ENCODE data around the gene CCNY.

CCNY gene

DNA sequence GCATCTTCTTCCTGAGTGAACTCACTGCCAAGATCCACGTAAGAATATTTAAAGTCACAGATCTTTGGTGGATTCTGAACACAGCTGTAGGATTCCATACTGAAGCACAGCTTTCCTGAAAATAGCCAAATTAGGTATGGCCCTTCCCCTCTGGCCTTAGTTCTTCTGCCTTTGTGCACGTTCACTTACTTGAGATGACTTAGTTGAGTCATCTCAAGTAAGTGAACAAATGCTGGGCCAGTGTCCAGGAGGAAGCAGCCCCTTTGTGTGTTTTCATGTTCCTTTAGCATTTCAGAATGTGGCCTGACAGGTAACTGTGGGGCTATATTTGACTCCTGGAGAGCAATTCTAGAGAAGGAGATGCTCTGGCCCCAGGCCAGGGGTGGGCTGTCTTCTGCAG, 51.5 kb downstream of the CCNY start:
- TF ChIP-seq, protein P1, sequence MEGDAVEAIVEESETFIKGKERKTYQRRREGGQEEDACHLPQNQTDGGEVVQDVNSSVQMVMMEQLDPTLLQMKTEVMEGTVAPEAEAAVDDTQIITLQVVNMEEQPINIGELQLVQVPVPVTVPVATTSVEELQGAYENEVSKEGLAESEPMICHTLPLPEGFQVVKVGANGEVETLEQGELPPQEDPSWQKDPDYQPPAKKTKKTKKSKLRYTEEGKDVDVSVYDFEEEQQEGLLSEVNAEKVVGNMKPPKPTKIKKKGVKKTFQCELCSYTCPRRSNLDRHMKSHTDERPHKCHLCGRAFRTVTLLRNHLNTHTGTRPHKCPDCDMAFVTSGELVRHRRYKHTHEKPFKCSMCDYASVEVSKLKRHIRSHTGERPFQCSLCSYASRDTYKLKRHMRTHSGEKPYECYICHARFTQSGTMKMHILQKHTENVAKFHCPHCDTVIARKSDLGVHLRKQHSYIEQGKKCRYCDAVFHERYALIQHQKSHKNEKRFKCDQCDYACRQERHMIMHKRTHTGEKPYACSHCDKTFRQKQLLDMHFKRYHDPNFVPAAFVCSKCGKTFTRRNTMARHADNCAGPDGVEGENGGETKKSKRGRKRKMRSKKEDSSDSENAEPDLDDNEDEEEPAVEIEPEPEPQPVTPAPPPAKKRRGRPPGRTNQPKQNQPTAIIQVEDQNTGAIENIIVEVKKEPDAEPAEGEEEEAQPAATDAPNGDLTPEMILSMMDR (IDR thresholded peaks at IDR 0.05; ENCODE audit: poor library complexity, severe bottlenecking): no peak
- peak; percentile 73 for DNase-seq (ENCODE audit: low spot score)
- peaks cover 19% of the 10 kb centered on the region for H3K9me3 ChIP-seq (ENCODE audit: severe bottlenecking)

DNA sequence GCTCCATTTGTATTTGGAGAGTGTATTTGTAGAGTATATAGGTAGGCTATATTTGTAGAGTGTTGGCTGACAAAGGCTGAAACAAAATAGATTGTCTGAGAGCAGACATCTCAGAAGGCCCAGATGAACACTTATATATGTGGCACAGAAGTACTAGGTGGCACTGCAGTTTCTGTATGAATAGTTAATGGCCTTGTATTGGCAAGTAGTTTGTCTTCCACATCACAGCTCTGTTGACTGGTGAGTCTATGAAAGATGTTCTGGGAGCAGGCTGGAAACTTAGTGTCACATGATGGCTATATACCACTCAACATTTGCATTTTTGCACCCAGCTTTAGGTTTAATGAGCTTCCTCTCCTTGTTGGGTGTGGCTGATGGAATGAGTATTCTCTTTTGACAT, 51.9 kb downstream of the CCNY start:
- DNase-seq (ENCODE audit: low spot score) (no peak), ATAC-seq (ENCODE audit: low read depth) (no peak)
- peaks cover 19% of the 10 kb centered on the region for H3K9me3 ChIP-seq (ENCODE audit: severe bottlenecking)
- H3K4me3 ChIP-seq (ENCODE audit: severe bottlenecking): no peak overlapping the region
- peaks cover 39% of the 10 kb centered on the region for H3K4me1 ChIP-seq (ENCODE audit: insufficient read depth, poor library complexity, severe bottlenecking)
- H3K27ac ChIP-seq (ENCODE audit: poor library complexity, severe bottlenecking): peak overlapping the region; percentile 88
- no peaks in the 10 kb centered on the region for H3K27me3 ChIP-seq (ENCODE audit: insufficient read depth, poor library complexity, severe bottlenecking)
- TF ChIP-seq, protein P1 (IDR thresholded peaks at IDR 0.05; ENCODE audit: poor library complexity, severe bottlenecking): no peak
- peaks cover 10% of the 10 kb centered on the region for H3K36me3 ChIP-seq (ENCODE audit: low read depth)

More for the DNA sequence above, 51.5 kb downstream of the CCNY start:
- Histone ChIP-seq H3K36me3 (ENCODE audit: low read depth) (peaks cover 10% of the 10 kb centered on the region), H3K4me3 (ENCODE audit: severe bottlenecking) (no peak overlapping the region), H3K27ac (ENCODE audit: poor library complexity, severe bottlenecking) (peak overlapping the region; percentile 88), H3K4me1 (ENCODE audit: insufficient read depth, poor library complexity, severe bottlenecking) (peaks cover 39% of the 10 kb centered on the region), H3K27me3 (ENCODE audit: insufficient read depth, poor library complexity, severe bottlenecking) (no peaks in the 10 kb centered on the region)
- peak; percentile 93 for ATAC-seq (ENCODE audit: low read depth)

DNA sequence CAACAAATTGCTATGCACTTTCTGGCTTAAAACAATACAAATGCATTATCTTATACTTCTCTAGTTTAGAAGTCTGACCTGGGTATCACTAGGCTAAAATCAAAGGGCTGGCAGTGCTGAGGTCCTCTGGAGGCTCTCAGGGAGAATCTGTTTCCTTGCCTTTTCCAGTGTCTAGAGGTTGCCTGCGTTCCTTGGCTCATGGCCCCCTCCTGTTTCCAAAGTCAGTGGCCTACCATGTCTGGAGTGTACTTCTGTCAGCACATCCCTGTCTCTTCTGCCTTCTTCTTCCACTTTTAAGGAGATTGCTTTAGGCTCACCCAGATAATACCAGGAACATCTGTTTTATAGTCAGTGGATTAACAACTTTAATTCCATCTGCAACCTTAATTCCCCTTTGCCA, 52.4 kb downstream of the CCNY start:
- peaks cover 19% of the 10 kb centered on the region for H3K9me3 ChIP-seq (ENCODE audit: severe bottlenecking)
- no peak overlapping the region for H3K4me3 ChIP-seq (ENCODE audit: severe bottlenecking)
- H3K27ac ChIP-seq (ENCODE audit: poor library complexity, severe bottlenecking): peak overlapping the region; percentile 88
- ATAC-seq (ENCODE audit: low read depth) (no peak), DNase-seq (ENCODE audit: low spot score) (no peak)
- H3K27me3 ChIP-seq (ENCODE audit: insufficient read depth, poor library complexity, severe bottlenecking): no peaks in the 10 kb centered on the region
- H3K4me1 ChIP-seq (ENCODE audit: insufficient read depth, poor library complexity, severe bottlenecking): peaks cover 39% of the 10 kb centered on the region
- H3K36me3 ChIP-seq (ENCODE audit: low read depth): peaks cover 10% of the 10 kb centered on the region
- TF ChIP-seq, protein P1 (IDR thresholded peaks at IDR 0.05; ENCODE audit: poor library complexity, severe bottlenecking): no peak

DNA sequence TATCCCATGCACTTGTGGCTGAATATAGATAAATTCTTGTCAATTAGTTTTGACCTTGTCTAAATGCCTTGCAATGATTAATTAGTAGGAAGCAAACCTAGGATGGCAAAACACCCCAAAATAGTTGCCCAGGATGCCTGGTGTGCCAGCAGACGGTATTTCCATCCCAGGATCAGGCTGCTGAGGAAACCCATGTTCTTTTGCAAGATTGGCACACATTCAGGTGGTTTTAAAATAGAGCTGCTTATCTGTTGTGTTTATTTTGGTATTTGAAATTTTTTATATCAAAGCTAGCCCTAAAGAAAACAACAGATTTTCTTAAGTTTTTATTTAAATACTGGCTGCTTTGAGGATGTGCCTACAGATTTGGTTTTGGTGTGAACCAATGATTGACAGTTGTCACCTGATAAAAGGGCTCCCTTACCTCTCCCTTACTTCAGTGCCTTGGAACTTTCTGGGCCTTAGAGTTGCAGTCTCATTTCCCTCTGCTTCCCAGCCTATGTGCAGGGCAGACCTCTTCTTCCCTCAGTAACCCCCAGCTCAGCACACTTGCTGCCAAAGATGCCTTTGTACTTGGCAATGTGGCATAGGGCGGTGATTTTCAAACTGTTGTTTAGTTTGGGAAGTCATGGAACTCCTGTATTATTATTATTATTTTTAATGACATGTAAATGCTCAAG, 54.0 kb downstream of the CCNY start:
- ATAC-seq (ENCODE audit: low read depth) (no peak), DNase-seq (ENCODE audit: low spot score) (no peak)
- Histone ChIP-seq H3K27ac (ENCODE audit: poor library complexity, severe bottlenecking) (no peak overlapping the region), H3K4me3 (ENCODE audit: severe bottlenecking) (no peak overlapping the region), H3K36me3 (ENCODE audit: low read depth) (peaks cover 8% of the 10 kb centered on the region), H3K9me3 (ENCODE audit: severe bottlenecking) (peaks cover 19% of the 10 kb centered on the region), H3K27me3 (ENCODE audit: insufficient read depth, poor library complexity, severe bottlenecking) (no peaks in the 10 kb centered on the region), H3K4me1 (ENCODE audit: insufficient read depth, poor library complexity, severe bottlenecking) (peaks cover 32% of the 10 kb centered on the region)
- TF ChIP-seq, protein P1 (IDR thresholded peaks at IDR 0.05; ENCODE audit: poor library complexity, severe bottlenecking): no peak

DNA sequence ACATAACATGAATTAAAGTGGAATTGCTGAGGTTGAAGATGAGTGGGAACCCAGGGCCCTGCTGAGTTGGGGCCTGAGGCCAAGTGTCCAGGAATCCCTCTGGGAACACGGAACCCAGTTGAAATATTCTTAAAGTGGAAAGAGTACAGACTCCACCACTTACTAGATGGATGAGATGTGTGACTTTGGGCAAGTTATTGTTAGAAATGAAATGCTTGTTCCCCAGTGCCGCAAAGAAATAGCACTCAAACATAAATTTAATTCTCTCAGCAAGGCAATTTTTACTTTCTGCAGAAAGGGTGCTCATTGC, 54.5 kb downstream of the CCNY start:
- no peak for ATAC-seq (ENCODE audit: low read depth)
- peaks cover 32% of the 10 kb centered on the region for H3K4me1 ChIP-seq (ENCODE audit: insufficient read depth, poor library complexity, severe bottlenecking)
- H3K27ac ChIP-seq (ENCODE audit: poor library complexity, severe bottlenecking): no peak overlapping the region

More for the DNA sequence above, 54.5 kb downstream of the CCNY start:
- TF ChIP-seq, protein P1 (IDR thresholded peaks at IDR 0.05; ENCODE audit: poor library complexity, severe bottlenecking): no peak
- H3K27me3 ChIP-seq (ENCODE audit: insufficient read depth, poor library complexity, severe bottlenecking): no peaks in the 10 kb centered on the region
- H3K4me3 ChIP-seq (ENCODE audit: severe bottlenecking): no peak overlapping the region
- no peak for DNase-seq (ENCODE audit: low spot score)
- peaks cover 19% of the 10 kb centered on the region for H3K9me3 ChIP-seq (ENCODE audit: severe bottlenecking)
- H3K36me3 ChIP-seq (ENCODE audit: low read depth): 0 out of 2 replicates have a peak, but pooled peaks cover 5% of the 10 kb centered on the region

Measured in RWPE2 (cell line).